Measurements from ENCODE around the gene CCNB2. TPM values are rescaled to one million over a fixed set of nuclear protein-coding genes. Genes with fewer than 3 reads are reported as not detected.

The CCNB2 gene
- total and polyA plus RNA-seq, 9 of the 15 experiments (the other 6 are each of a cell fraction or from before 2014, with no cell fraction given) = 84.8 to 266 (median 124) TPM

- Histone ChIP-seq H3K4me1 (replicated peaks in 1 of 2; ENCODE audit: control insufficient read depth in 2 of 2, insufficient read depth in 2 of 2, low read length in 2 of 2) (peaks cover 0 to 4% of the 10 kb centered on the region in 2 experiments; a peak in 2 of 5 replicates), H3K9me1 (ENCODE audit: control insufficient read depth, insufficient read depth, low read length) (no peaks in the 10 kb centered on the region), H4K20me1 (replicated peaks; ENCODE audit: control insufficient read depth, insufficient read depth, low read length) (no peaks in the 10 kb centered on the region), H3K79me2 (ENCODE audit: control insufficient read depth, insufficient read depth, low read length) (peaks cover 36% of the 10 kb centered on the region), H3K36me3 (ENCODE audit: control insufficient read depth, insufficient read depth, low read length) (peaks cover 30% of the 10 kb centered on the region), H3K4me2 (ENCODE audit: insufficient read depth, low read length) (peak overlapping the region; percentile 87), H3K9ac (ENCODE audit: insufficient read depth in 1 of 2, low read depth in 2 of 2, low read length in 2 of 2) (peak overlapping the region; percentile 83 to 97; a peak in 3 of 4 replicates), H3K4me3 (peak overlapping the region; percentile 82), H3K27ac (ENCODE audit: extremely low read depth, low read depth, low read length) (peak overlapping the region; percentile 95), H2AFZ (ENCODE audit: low read depth, low read length) (peak overlapping the region; percentile 95), H3K27me3 (ENCODE audit: control insufficient read depth in 2 of 2, insufficient read depth in 2 of 2, low read length in 2 of 2) (no peaks in the 10 kb centered on the region), H3K9me3 (replicated peaks; ENCODE audit: control insufficient read depth, insufficient read depth, low read depth, low read length) (no peaks in the 10 kb centered on the region)
- ChIA-PET POLR2A (interaction anchor here (1.0 to 4.6 kb wide), 2 partner anchors 13 to 19 kb away, joined by 4 to 27 read pairs; no protein-coding TSS in a partner anchor), CTCF (ENCODE audit: low intra/inter-chr PET ratio) (no interaction called here)
- in situ Hi-C loops (cut with MboI) = no loop called here
- BruUV-seq (replicated peaks) = no TSS peak
- no peak for DNase-seq (ENCODE audit: extremely low read depth in 1 of 4, low spot score in 3 of 4)
- no peak for FAIRE-seq
- intact Hi-C loops (cut with micrococcal nuclease) = no loop called here
- peak; percentile 42 for ATAC-seq
- WGBS (ENCODE audit: insufficient coverage, low coverage, missing lambda C conversion rate) = 3% methylated on average over 9 of the region's 9 CpGs
- TF ChIP-seq UBTF (IDR thresholded peaks at IDR 0.05; ENCODE audit: borderline replicate concordance in 1 of 2, low read depth in 2 of 2, low read length in 2 of 2) (no peak), ZNF12 (CRISPR knock-in tag; IDR thresholded peaks at IDR 0.05) (no peak), ZNF76 (CRISPR knock-in tag; IDR thresholded peaks at IDR 0.05; ENCODE audit: borderline replicate concordance) (no peak), EHMT2 (IDR thresholded peaks at IDR 0.05) (peak; percentile 55; the same call in 1 of the 2 replicates), ZBTB11 (CRISPR knock-in tag; IDR thresholded peaks at IDR 0.05) (peak in 1 of 3 experiments; percentile 32; a peak in 1 of 6 replicates), BCL6 (CRISPR knock-in tag; IDR thresholded peaks at IDR 0.05) (no peak), MNT (conservative IDR thresholded peaks at IDR 0.05) (no peak), SMARCA4 (IDR thresholded peaks at IDR 0.05) (0 out of 2 replicates have a peak, but pooled peaks have one; percentile 17), DPF2 (IDR thresholded peaks at IDR 0.05) (peak; percentile 21; the same call in 1 of the 2 replicates), ARNT (IDR thresholded peaks at IDR 0.05) (0 out of 4 replicates have a peak, but pooled peaks of 1 of the 2 experiments have one; percentile 68), ZNF449 (CRISPR knock-in tag; IDR thresholded peaks at IDR 0.05) (no peak), ZNF316 (IDR thresholded peaks at IDR 0.05) (0 out of 2 replicates have a peak, but pooled peaks have one; percentile 18), ZNF134 (CRISPR knock-in tag; conservative IDR thresholded peaks at IDR 0.05) (no peak)
- TF ChIP-seq, protein P1, sequence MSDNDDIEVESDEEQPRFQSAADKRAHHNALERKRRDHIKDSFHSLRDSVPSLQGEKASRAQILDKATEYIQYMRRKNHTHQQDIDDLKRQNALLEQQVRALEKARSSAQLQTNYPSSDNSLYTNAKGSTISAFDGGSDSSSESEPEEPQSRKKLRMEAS (CRISPR knock-in tag; IDR thresholded peaks at IDR 0.05) = no peak
Measured at GRCh38 chr15:59104602-59104911, 389 bp upstream of the CCNB2 start.
